Mucosa of descending colon (tissue), 3 donors: ENCODE results near the gene IQCC. TPM values are rescaled to one million over a fixed set of nuclear protein-coding genes. Genes with fewer than 3 reads are reported as not detected.

ENCODE experiments used
- ATAC-seq: fragments of 200-7000 bp; cut with Tn5 transposase; one replicate; pipeline ENCODE4 v1.9.1; 2020; ENCODE audit warnings: mild to moderate bottlenecking, moderate library complexity
- DNase-seq, 3 donors: peaks; one replicate each; pipeline ENCODE4 v3.0.0-alpha.2; 2020
- H3K36me3 ChIP-seq: fragments of 200-600 bp; one replicate; pipeline ENCODE4 v1.8.0; 2021; ENCODE audit warnings: low read depth, mild to moderate bottlenecking
- H3K4me1 ChIP-seq: fragments of 200-600 bp; one replicate; pipeline ENCODE4 v1.8.0; 2021; ENCODE audit warnings: low read depth, mild to moderate bottlenecking
- H3K4me3 ChIP-seq: fragments of 200-600 bp; one replicate; pipeline ENCODE4 v1.8.0; 2021; ENCODE audit warnings: mild to moderate bottlenecking
- H3K9me3 ChIP-seq: fragments of 200-600 bp; one replicate; pipeline ENCODE4 v1.8.0; 2021; ENCODE audit warnings: mild to moderate bottlenecking
- CTCF ChIP-seq: fragments of 200-600 bp; IDR thresholded peaks from one replicate; pipeline ENCODE4 v1.8.0; 2022; ENCODE audit warnings: antibody characterized with exemption, mild to moderate bottlenecking
- intact Hi-C, 2 donors: fragments of 100-400 bp; cut with DNase I in 1 of 2; cut with micrococcal nuclease in 1 of 2; formaldehyde crosslinking; loops; one replicate each; pipeline versions ENCODE4 v1.11.0 to v1.11.1; 2022; cut with DNase I, micrococcal nuclease
- total RNA-seq, 3 donors: library from RNA; stranded (reverse); fragmentation: NEBNext Ultra II Directional in 2 of 3; extraction: Animal tissue kit (Norgen Biotek cat#: 25700) in 2 of 3; gene quantifications; one replicate each; pipeline versions ENCODE4 v1.2.1 to v1.2.4, GENCODE V29; 2021 to 2023
- donor health status: DM: no; HTN: no; CAD: no; lungs with moderate emphysema.
- donor health status: DM: no; HTN: no; CAD: no.
- donor health status: DM: no; HTN: yes; CAD: no.

Gene IQCC
- total RNA-seq, 3 donors from 2014 or later: 1.1 to 2.2 (median 1.9) TPM

- TF ChIP-seq CTCF: no peak
- Histone ChIP-seq H3K4me3 (no peak overlapping the region), H3K36me3 (peaks cover 9% of the 10 kb centered on the region), H3K4me1 (no peaks in the 10 kb centered on the region), H3K9me3 (no peaks in the 10 kb centered on the region)
- DNase-seq (no peak), ATAC-seq (no peak)
- intact Hi-C loops: no loop called here
These were observed 29.3 kb downstream of the IQCC start for GRCh38 chr1:32234792-32235191.

DNA sequence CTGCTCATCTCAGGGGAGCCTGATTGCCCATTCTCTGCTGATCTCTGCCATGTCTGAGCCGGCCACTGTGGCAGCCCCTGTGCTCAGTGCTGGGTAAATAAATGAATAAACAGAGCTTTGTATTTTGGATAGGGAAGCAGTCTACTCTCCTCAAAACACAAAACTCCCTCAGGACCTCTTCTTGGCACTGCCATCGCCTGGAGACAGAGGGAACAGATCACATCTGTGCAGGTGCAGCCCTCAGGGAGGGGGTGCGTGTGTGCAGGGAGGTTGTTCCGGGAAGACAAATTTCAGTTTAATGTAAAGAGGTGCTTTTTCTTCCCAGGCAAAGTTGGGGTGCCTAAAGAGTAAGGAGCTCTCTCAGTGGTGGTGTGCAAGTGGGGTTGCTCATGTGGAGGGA, 33.9 kb downstream of the IQCC start:
- no peaks in the 10 kb centered on the region for H3K9me3 ChIP-seq
- ATAC-seq (peak; percentile 15), DNase-seq (no peak)
- H3K36me3 ChIP-seq: no peaks in the 10 kb centered on the region
- peaks cover 8% of the 10 kb centered on the region for H3K4me1 ChIP-seq
- no peak overlapping the region for H3K4me3 ChIP-seq
- intact Hi-C loops: no loop called here
- no peak for TF ChIP-seq CTCF

DNA sequence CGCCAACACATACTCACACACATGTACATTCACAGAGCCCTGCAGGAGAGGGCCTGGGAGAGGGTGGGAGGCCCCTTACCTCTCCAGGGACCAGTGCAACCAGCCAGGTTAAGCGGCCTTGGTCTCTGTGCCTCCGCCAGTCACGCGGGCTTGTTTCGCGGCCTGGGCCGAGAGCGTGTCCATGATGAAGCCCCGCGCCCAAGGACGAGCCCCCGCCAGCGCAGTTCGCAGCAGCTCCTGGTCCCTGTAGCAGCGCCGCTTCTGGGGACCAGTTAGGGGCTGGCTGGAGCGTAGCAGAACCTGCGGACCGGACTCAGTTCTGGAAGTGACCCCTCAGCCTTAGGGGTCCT, 34.3 kb downstream of the IQCC start:
- ATAC-seq (peak; percentile 2), DNase-seq (peak in 2 of 3 donors; percentile 50 to 65)
- intact Hi-C loops: no loop called here
- TF ChIP-seq CTCF: no peak
- H3K36me3 ChIP-seq: no peaks in the 10 kb centered on the region
- H3K4me3 ChIP-seq: no peak overlapping the region
- H3K9me3 ChIP-seq: no peaks in the 10 kb centered on the region
- H3K4me1 ChIP-seq: peaks cover 8% of the 10 kb centered on the region

DNA sequence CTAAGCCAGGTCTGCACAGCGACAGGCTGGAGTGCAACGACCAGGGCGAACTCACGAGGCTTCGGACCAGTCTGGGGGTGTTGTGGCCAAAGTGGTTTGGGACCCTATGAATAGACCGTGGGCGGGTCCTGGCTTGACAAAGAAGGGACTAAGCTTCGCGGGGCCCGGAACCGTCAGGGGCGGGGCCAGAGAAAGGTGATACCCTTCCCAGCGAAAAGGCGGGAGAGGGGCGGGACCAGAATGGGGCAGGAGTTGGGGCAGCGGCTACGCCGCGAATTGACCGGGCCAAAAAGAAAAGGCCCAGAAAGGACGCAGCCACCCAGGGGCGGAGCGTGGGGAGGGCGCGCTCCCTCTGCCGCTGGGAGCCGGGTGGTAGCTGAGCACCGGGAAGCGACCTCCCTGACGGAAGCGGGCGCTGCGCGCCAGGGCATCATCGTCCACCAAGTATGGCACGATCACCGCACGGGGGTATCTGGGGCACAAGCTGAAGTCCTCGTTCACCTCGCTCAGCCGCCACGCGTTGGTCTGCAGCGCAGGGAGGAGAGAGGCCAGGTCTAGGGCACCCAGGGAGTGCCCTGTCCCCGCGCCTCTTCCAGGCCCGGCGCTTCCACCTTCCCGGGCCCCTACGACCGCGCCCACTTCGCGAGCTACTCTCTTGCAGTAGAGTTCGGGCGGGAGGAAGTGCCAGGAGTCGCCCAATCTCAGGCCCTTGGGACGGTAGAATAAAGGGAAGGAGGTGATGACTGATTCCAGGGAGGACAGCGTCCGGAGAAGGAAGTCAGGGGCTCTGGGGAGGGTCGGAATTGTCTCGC, 34.9 kb downstream of the IQCC start:
- H3K36me3 ChIP-seq: no peaks in the 10 kb centered on the region
- peaks cover 8% of the 10 kb centered on the region for H3K4me1 ChIP-seq
- peak; percentile 74 to 87 (median 86) for DNase-seq
- peak overlapping the region; percentile 25 for H3K4me3 ChIP-seq
- TF ChIP-seq CTCF: no peak
- peak; percentile 80 for ATAC-seq
- intact Hi-C loops: no loop called here
- no peaks in the 10 kb centered on the region for H3K9me3 ChIP-seq

DNA sequence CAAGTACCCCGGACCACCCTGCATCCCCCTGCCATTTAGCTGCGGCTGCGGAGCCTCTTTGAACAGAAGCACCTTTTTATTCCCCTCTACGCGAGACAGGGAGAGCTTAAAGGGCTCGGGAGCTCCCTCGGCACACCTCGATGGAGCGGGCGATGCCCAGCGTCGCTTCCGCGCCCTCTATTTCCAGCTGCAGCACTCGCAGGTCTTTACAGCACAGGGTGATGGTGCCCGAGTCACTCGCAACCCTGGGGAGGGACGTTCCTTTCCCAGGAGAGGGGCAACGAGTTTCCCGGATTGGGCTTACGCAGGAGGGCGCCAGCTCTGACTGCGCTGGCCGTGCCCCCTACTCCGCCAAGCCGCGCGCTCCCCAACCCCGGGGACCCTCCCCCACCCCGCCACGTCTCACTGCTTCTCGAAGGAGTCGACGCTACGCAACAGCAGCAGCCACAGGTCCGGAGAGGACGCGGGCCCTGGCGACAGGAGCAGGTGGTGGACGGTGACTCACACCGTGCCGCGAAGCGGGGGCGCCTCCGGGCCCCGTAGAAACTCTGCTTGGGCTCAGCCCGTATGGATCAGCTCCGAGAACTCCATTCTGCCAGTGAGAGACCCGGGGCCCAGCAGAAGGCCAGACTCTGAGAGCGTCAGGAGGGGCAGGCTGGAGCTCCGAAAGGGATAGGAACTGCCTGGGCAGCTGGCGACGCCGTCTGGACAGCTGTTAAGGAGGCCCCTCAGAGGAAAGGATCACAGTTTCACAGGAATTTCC, 35.7 kb downstream of the IQCC start:
- ATAC-seq (peak; percentile 72), DNase-seq (peak; percentile 64 to 79 (median 73))
- H3K36me3 ChIP-seq: no peaks in the 10 kb centered on the region
- H3K4me3 ChIP-seq: peak overlapping the region; percentile 25
- no peak for TF ChIP-seq CTCF
- H3K4me1 ChIP-seq: peaks cover 8% of the 10 kb centered on the region
- intact Hi-C loops: no loop called here
- H3K9me3 ChIP-seq: no peaks in the 10 kb centered on the region
